Breast epithelium (tissue), 4 donors: ENCODE measurements around the gene TMEM236. TPM values are rescaled to one million over a fixed set of nuclear protein-coding genes. Genes with fewer than 3 reads are reported as not detected.

ENCODE experiments used
- DNase-seq, 2 donors: peaks; one replicate each; pipeline ENCODE4 v3.0.0-alpha.2; 2019; ENCODE audit warnings: low spot score in 2 of 2
- H3K27ac ChIP-seq, 2 donors: fragments of 200-600 bp; sonication (generic) in 1 of 2; one replicate each; pipeline ENCODE4 v1.5.1; 2016 to 2019; ENCODE audit warnings: mild to moderate bottlenecking in 1 of 2
- H3K27me3 ChIP-seq, 2 donors: fragments of 200-600 bp; sonication (generic) in 1 of 2; one replicate each; pipeline versions ENCODE4 v1.5.1 to v1.6.0; 2017 to 2019; ENCODE audit warnings: control low read depth in 1 of 2, mild to moderate bottlenecking in 1 of 2
- H3K36me3 ChIP-seq: fragments of 200-600 bp; one replicate; pipeline ENCODE4 v1.5.1; 2019
- H3K4me1 ChIP-seq, 2 donors: fragments of 200-600 bp; sonication (generic); one replicate each; pipeline ENCODE4 v1.5.1; 2016 to 2019; ENCODE audit warnings: control low read depth in 1 of 2
- H3K4me3 ChIP-seq, 3 donors: fragments of 200-600 bp; sonication (generic); 1 replicate in 2 of 3; 2 replicates in 1 of 3; pipeline ENCODE4 v1.5.1; 2016 to 2019; ENCODE audit warnings: mild to moderate bottlenecking in 3 of 3, moderate library complexity in 2 of 3
- H3K9me3 ChIP-seq, 2 donors: fragments of 200-600 bp; sonication (generic) in 1 of 2; one replicate each; pipeline ENCODE4 v1.5.1; 2016 to 2019; ENCODE audit warnings: control low read depth in 1 of 2
- POLR2A ChIP-seq: fragments of 450-650 bp; IDR thresholded peaks from one replicate; pipeline ENCODE4 v1.6.1; 2016; ENCODE audit warnings: antibody characterized with exemption, mild to moderate bottlenecking, moderate library complexity
- POLR2AphosphoS5 ChIP-seq, 3 donors: sonication (generic); formaldehyde crosslinking; IDR thresholded peaks; one replicate each; pipeline ENCODE4 v1.6.1; 2017; ENCODE audit warnings: antibody characterized with exemption in 3 of 3
- intact Hi-C: fragments of 100-400 bp; cut with DNase I; formaldehyde crosslinking; loops from one replicate; pipeline ENCODE4 v1.15.1; 2023; ENCODE audit warnings: low total_unique reads
- total RNA-seq, 3 donors: library from RNA; depleted of rRNA; stranded (reverse); fragments of >200 nt; gene quantifications; one replicate each; pipeline ENCODE4 v1.1.0, GENCODE V29; 2016
- TF ChIP-seq, protein P1 (sequence below), 3 donors: fragments of 450-650 bp; IDR thresholded peaks; one replicate each; pipeline ENCODE4 v1.5.1; 2016 to 2017; ENCODE audit warnings: antibody characterized with exemption in 3 of 3, mild to moderate bottlenecking in 3 of 3, moderate library complexity in 3 of 3

The TMEM236 gene, protein sequence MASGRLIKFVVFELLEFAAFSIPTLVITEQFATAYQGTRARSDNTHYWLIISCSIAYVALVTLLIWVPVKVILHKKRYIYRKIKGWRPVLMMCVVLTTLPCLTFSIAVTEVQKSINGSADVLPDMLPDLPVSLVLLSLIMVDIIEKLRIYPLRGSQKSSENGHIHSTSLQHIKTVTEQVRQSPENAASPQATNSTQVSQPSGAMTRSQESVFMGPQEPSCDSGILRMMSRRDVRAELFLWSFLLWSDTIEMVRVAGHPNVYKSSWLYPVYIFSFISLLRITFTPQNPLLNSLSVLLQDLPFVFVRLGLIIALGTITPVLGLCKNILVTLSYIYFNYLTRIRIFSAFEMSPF
- total RNA-seq = 1 to 10 TPM in 1 of 3 donors, under 1 TPM in 2; 0.59 to 2.9 (median 0.66) TPM

DNA sequence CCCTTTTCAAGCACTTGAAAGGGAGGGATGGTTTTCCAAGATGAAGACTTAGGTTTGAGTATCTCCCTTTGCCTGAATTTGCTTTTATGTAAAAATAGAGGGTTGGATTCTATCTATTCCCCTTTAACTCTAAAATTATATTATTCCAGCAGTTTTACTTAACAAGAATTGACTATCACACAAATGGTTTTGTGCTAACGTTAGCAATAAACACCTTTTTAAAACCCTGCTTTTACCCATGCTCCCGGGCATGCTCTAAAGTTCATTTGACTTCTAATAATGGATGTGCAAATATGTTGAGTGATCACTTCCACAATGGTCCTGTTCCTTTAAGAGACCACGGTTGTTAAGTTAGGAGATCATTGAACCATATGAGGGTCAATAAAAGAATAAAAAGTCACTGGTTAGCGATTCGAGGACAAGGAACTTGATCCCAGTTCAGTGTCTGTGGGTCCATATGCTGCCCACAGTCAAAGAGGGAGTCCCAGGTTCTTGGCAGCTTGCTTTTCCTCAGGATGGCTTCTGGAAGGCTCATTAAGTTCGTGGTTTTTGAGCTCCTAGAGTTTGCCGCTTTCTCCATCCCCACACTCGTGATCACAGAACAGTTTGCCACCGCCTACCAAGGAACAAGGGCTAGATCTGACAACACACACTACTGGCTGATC lies at the start of gene TMEM236:
TSS of gene TMEM236 (plus strand) at position 421 of the 665 bp plus-strand sequence. CDS start at position 516, 95 bp downstream.
- TF ChIP-seq, protein P1, sequence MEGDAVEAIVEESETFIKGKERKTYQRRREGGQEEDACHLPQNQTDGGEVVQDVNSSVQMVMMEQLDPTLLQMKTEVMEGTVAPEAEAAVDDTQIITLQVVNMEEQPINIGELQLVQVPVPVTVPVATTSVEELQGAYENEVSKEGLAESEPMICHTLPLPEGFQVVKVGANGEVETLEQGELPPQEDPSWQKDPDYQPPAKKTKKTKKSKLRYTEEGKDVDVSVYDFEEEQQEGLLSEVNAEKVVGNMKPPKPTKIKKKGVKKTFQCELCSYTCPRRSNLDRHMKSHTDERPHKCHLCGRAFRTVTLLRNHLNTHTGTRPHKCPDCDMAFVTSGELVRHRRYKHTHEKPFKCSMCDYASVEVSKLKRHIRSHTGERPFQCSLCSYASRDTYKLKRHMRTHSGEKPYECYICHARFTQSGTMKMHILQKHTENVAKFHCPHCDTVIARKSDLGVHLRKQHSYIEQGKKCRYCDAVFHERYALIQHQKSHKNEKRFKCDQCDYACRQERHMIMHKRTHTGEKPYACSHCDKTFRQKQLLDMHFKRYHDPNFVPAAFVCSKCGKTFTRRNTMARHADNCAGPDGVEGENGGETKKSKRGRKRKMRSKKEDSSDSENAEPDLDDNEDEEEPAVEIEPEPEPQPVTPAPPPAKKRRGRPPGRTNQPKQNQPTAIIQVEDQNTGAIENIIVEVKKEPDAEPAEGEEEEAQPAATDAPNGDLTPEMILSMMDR (IDR thresholded peaks at IDR 0.05) = no peak
- TF ChIP-seq POLR2A = no peak
- TF ChIP-seq POLR2AphosphoS5 (IDR thresholded peaks at IDR 0.05) = no peak

DNA sequence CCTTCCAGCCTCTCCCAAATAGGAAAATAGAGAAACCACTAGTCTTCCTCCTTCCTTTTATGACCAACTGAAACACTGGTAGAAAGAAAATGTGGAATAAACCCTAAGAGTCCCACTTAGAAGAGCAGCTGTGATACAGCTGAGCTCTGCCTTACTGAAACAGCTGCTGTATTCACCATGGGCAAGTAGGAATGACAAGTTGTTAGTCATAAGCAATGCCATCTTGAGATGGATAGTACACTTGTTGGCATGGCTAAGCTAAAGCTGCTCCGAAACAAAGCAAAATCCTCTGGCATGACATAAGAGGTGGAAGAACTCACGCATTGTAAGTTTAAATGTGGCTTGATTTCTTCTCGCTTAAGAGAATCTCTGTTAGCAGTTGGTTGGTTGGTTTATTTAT lies 48.3 kb upstream of the TMEM236 start:
- intact Hi-C loops = no loop called here
- no peak for DNase-seq
- Histone ChIP-seq H3K9me3 (no peaks in the 10 kb centered on the region), H3K27me3 (no peaks in the 10 kb centered on the region), H3K27ac (no peak overlapping the region), H3K4me1 (no peaks in the 10 kb centered on the region), H3K4me3 (no peak overlapping the region), H3K36me3 (no peaks in the 10 kb centered on the region)
- TF ChIP-seq POLR2AphosphoS5 (IDR thresholded peaks at IDR 0.05) (no peak), POLR2A (no peak)
- TF ChIP-seq, protein P1 (IDR thresholded peaks at IDR 0.05) = no peak

More for the DNA sequence above, at the start of gene TMEM236:
- no peak within 1 kb of the TSS for H3K27ac ChIP-seq
- no peak for DNase-seq
- no peaks in the 10 kb centered on the region for H3K36me3 ChIP-seq
- no peaks in the 10 kb centered on the region for H3K27me3 ChIP-seq
- no peaks in the 10 kb centered on the region for H3K9me3 ChIP-seq
- intact Hi-C loops = no loop called here
- no peaks in the 10 kb centered on the region for H3K4me1 ChIP-seq
- no peak within 1 kb of the TSS for H3K4me3 ChIP-seq

DNA sequence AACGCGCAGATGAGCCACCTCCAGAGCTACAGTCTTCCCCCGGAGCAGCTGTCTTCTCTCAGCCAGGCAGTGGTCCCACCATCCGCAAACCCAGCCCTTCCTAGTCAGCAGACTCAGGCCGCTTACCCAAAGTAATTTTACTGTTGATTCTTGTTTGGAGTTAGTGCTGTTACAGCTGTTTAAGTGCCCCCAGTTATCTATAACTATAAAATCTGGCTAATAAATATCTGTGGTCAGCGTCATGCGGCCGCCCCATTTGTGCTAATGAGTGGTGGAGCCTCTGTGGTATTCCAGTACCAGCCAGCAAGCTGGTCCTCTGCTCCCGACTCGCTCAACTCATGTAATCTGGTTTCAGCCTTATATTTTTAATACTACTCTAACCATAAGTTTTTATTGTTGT lies 43.2 kb upstream of the TMEM236 start:
- TF ChIP-seq, protein P1 (IDR thresholded peaks at IDR 0.05) = no peak
- TF ChIP-seq POLR2AphosphoS5 (IDR thresholded peaks at IDR 0.05) = no peak
- Histone ChIP-seq H3K9me3 (no peaks in the 10 kb centered on the region), H3K4me1 (no peaks in the 10 kb centered on the region), H3K4me3 (no peak overlapping the region), H3K27me3 (no peaks in the 10 kb centered on the region), H3K27ac (no peak overlapping the region), H3K36me3 (no peaks in the 10 kb centered on the region)
- DNase-seq = no peak
- intact Hi-C loops = no loop called here

DNA sequence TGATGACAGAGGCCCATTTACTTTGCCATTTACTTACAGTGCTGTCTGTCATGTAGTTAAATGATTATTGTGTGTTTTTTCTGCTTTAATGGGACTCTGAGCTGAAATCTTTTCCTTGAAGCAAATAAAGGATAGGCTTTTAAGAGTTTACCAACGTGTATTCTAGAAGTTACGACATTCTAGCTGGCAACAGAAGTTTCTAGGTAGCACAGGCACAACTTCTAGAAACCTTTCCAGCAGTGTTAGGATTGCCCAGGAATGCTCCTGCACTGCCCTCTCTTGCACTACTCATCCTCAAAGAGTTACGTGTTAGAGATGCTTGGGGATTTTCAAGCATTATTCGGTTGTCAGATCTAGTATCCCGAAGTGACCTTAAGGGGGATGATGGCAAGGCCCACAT lies 42.5 kb upstream of the TMEM236 start:
- intact Hi-C loops = no loop called here
- Histone ChIP-seq H3K4me1 (no peaks in the 10 kb centered on the region), H3K27ac (no peak overlapping the region), H3K27me3 (no peaks in the 10 kb centered on the region), H3K4me3 (no peak overlapping the region), H3K36me3 (no peaks in the 10 kb centered on the region), H3K9me3 (no peaks in the 10 kb centered on the region)
- TF ChIP-seq, protein P1 (IDR thresholded peaks at IDR 0.05) = no peak
- no peak for TF ChIP-seq POLR2A
- TF ChIP-seq POLR2AphosphoS5 (IDR thresholded peaks at IDR 0.05) = no peak
- no peak for DNase-seq

DNA sequence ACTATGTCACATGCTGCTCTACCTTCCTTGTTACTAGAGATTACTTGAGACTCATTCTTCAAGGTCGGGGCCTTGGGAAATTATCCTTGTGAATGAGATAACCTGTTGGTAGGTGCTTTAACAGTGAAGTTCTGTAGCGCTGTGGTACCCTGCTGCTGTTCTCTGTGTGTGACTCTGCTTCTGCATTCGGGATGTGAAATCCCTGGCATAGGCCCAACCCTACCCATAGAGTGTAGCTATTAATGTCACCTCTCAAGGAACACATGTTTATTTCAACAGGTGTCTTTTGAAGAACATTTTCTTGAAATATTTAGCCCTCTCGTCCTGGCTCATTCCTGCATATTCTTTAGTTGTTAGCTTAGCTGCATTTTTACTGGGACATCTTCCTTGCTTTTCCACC lies 41.8 kb upstream of the TMEM236 start:
- H3K27ac ChIP-seq = no peak overlapping the region
- H3K9me3 ChIP-seq = no peaks in the 10 kb centered on the region
- DNase-seq = no peak
- TF ChIP-seq POLR2A = no peak
- TF ChIP-seq, protein P1 (IDR thresholded peaks at IDR 0.05) = no peak
- no peak for TF ChIP-seq POLR2AphosphoS5 (IDR thresholded peaks at IDR 0.05)
- no peak overlapping the region for H3K4me3 ChIP-seq
- intact Hi-C loops = no loop called here
- H3K36me3 ChIP-seq = peaks cover 3% of the 10 kb centered on the region
- no peaks in the 10 kb centered on the region for H3K4me1 ChIP-seq
- no peaks in the 10 kb centered on the region for H3K27me3 ChIP-seq
